KMS-11 (cell line): ENCODE measurements around the gene PTH2R.

ENCODE experiments used
- H2AFZ ChIP-seq: fragments of 200-600 bp; sonication (generic); 2 replicates; pipeline ENCODE4 v1.6.1; 2016; ENCODE audit warnings: antibody characterized with exemption, mixed run types, low read depth
- H3K27ac ChIP-seq: fragments of 200-600 bp; sonication (generic); 2 replicates; pipeline ENCODE4 v1.6.1; 2016; ENCODE audit warnings: mild to moderate bottlenecking, mixed run types
- H3K27me3 ChIP-seq: fragments of 200-600 bp; sonication (generic); 2 replicates; pipeline ENCODE4 v1.6.1; 2017; ENCODE audit warnings: mild to moderate bottlenecking, low read depth, mixed run types, moderate library complexity; ENCODE audit not compliant: insufficient read depth
- H3K36me3 ChIP-seq: fragments of 200-600 bp; sonication (generic); 2 replicates; pipeline ENCODE4 v1.6.1; 2017; ENCODE audit warnings: mild to moderate bottlenecking, mixed run types; ENCODE audit not compliant: insufficient read depth
- H3K4me1 ChIP-seq: fragments of 200-600 bp; sonication (generic); 2 replicates; pipeline ENCODE4 v1.6.1; 2016; ENCODE audit warnings: mild to moderate bottlenecking, low read depth, mixed run types; ENCODE audit not compliant: poor library complexity, severe bottlenecking
- H3K4me2 ChIP-seq: fragments of 200-600 bp; sonication (generic); 2 replicates; pipeline ENCODE4 v1.7.0; 2016; ENCODE audit warnings: mild to moderate bottlenecking, mixed run types
- H3K4me3 ChIP-seq: fragments of 200-600 bp; sonication (generic); IDR thresholded peaks from 2 replicates; pipeline ENCODE4 v1.6.1; 2017; ENCODE audit warnings: low read depth, low read length, mixed read lengths; ENCODE audit not compliant: insufficient read depth
- H3K79me2 ChIP-seq: fragments of 200-600 bp; sonication (generic); 2 replicates; pipeline ENCODE4 v1.6.1; 2016; ENCODE audit warnings: low read depth, mixed run types; ENCODE audit not compliant: insufficient read depth
- H3K9ac ChIP-seq: fragments of 200-600 bp; sonication (generic); 2 replicates; pipeline ENCODE4 v1.6.1; 2016; ENCODE audit warnings: mild to moderate bottlenecking, mixed run types
- H4K20me1 ChIP-seq: fragments of 200-600 bp; sonication (generic); 2 replicates; pipeline ENCODE4 v1.6.1; 2016; ENCODE audit warnings: mild to moderate bottlenecking, mixed run types; ENCODE audit not compliant: insufficient read depth
- TF ChIP-seq, protein P1 (sequence below): fragments of 200-600 bp; sonication (generic); conservative IDR thresholded peaks from 2 replicates; pipeline ENCODE4 v1.6.1; 2017; ENCODE audit warnings: low read depth, mild to moderate bottlenecking, antibody characterized with exemption, low read length, moderate library complexity, mixed read lengths

The PTH2R gene

DNA sequence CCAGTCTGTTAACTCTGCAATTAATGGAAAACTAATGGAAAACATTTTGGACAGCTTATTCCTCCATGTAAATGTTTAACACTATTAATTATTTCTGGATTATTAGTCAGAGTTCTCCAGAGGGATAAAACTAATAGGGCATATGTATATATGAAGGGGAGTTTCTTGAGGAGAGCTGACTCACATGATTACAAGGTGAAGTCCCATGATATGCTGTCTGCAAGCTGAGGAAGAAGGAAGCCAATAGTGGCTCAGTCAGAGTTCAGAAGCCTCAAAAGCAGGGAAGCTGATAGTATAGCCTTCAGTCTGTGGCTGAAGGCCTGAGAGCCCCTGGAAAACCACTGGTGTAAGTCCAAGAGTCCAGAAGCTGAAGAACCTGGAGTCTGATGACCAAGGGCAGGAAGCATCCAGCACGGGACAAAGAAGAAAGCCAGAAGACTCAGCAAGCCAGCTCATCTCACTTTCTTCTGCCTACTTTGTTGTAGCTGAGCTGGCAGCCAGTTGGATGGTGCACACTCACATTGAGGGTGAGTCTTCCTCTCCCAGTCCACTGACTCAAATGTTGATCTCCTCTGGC, 136.0 kb downstream of the PTH2R start:
- TF ChIP-seq, protein P1, sequence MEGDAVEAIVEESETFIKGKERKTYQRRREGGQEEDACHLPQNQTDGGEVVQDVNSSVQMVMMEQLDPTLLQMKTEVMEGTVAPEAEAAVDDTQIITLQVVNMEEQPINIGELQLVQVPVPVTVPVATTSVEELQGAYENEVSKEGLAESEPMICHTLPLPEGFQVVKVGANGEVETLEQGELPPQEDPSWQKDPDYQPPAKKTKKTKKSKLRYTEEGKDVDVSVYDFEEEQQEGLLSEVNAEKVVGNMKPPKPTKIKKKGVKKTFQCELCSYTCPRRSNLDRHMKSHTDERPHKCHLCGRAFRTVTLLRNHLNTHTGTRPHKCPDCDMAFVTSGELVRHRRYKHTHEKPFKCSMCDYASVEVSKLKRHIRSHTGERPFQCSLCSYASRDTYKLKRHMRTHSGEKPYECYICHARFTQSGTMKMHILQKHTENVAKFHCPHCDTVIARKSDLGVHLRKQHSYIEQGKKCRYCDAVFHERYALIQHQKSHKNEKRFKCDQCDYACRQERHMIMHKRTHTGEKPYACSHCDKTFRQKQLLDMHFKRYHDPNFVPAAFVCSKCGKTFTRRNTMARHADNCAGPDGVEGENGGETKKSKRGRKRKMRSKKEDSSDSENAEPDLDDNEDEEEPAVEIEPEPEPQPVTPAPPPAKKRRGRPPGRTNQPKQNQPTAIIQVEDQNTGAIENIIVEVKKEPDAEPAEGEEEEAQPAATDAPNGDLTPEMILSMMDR = no peak
- Histone ChIP-seq H2AFZ (peak overlapping the region; percentile 64; the same call in 1 of the 2 replicates), H3K4me3 (no peak overlapping the region), H3K27ac (no peak overlapping the region; the same call in 1 of the 2 replicates), H3K27me3 (no peaks in the 10 kb centered on the region), H3K4me1 (peaks cover 23% of the 10 kb centered on the region), H3K36me3 (no peaks in the 10 kb centered on the region), H4K20me1 (no peaks in the 10 kb centered on the region), H3K4me2 (peak overlapping the region; percentile 44), H3K79me2 (no peaks in the 10 kb centered on the region), H3K9ac (no peak overlapping the region)
